Measurements from ENCODE around the gene KLHL42.

DNA sequence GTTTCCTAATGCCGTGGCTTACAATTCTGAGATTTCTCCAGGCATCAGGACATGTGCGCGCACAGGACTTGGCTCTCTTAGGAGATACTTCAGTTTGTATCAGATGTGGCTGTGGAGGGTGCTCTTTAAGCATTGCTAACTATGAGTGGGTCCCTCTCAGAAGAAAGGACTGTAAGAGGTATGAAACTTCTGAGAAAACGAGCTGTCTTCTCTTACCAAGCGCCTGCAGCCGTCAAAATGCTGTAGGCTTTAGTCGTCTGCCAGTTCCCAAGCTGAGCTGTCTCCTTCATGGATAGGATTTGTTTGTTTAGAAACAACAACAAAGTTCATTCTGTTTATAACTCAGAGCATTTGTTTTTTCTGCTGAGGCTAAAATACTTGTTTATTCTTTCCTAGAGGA is 16.1 kb downstream of the KLHL42 start:
- TF ChIP-seq ZNF263 (CRISPR knock-in tag; IDR thresholded peaks at IDR 0.05; ENCODE audit: borderline replicate concordance) = no peak
- TF ChIP-seq ZNF184 (CRISPR knock-in tag; IDR thresholded peaks at IDR 0.05) = no peak
- no peak for TF ChIP-seq EZH2 (IDR thresholded peaks at IDR 0.05; ENCODE audit: borderline replicate concordance, low read depth, low read length)
- TF ChIP-seq YY1 (IDR thresholded peaks at IDR 0.05; ENCODE audit: borderline replicate concordance in 1 of 3, control insufficient read depth in 1 of 3, extremely low read depth in 1 of 3, insufficient read depth in 3 of 3, insufficient read length in 1 of 3, insufficient replicate concordance in 2 of 3, low read depth in 1 of 3, low read length in 2 of 3) = no peak
- TF ChIP-seq EP300 (IDR thresholded peaks at IDR 0.05; ENCODE audit: low read length) = no peak
- no peak for TF ChIP-seq MLX (CRISPR knock-in tag; conservative IDR thresholded peaks at IDR 0.05)
- TF ChIP-seq, protein P1, sequence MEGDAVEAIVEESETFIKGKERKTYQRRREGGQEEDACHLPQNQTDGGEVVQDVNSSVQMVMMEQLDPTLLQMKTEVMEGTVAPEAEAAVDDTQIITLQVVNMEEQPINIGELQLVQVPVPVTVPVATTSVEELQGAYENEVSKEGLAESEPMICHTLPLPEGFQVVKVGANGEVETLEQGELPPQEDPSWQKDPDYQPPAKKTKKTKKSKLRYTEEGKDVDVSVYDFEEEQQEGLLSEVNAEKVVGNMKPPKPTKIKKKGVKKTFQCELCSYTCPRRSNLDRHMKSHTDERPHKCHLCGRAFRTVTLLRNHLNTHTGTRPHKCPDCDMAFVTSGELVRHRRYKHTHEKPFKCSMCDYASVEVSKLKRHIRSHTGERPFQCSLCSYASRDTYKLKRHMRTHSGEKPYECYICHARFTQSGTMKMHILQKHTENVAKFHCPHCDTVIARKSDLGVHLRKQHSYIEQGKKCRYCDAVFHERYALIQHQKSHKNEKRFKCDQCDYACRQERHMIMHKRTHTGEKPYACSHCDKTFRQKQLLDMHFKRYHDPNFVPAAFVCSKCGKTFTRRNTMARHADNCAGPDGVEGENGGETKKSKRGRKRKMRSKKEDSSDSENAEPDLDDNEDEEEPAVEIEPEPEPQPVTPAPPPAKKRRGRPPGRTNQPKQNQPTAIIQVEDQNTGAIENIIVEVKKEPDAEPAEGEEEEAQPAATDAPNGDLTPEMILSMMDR (IDR thresholded peaks at IDR 0.05 in 2 of 3, conservative IDR thresholded peaks at IDR 0.05 in 1 of 3; ENCODE audit: insufficient read depth in 2 of 3, low read depth in 1 of 3, low read length in 3 of 3) = no peak

All from K562 (cell line).